H1 (cell line): ENCODE data around the gene MAGI1. TPM values are rescaled to one million over a fixed set of nuclear protein-coding genes. Genes with fewer than 3 reads are reported as not detected.

ENCODE experiments used
- CTCF ChIA-PET: fragments of 300-600 bp; sonication (Branson Sonifier 250); formaldehyde crosslinking; loops from one replicate; lab custom pipeline; 2021; ENCODE audit not compliant: partially characterized antibody; lab: Charles Lee
- POLR2A ChIA-PET: fragments of 300-600 bp; sonication (Branson Sonifier 250); formaldehyde crosslinking; loops from one replicate; lab custom pipeline; 2021; ENCODE audit warnings: inconsistent platforms; ENCODE audit not compliant: partially characterized antibody; lab: Charles Lee
- DNase-seq, 2 experiments: peaks; one replicate each; pipeline versions ENCODE4 v3.0.0 to v3.0.0-alpha.2; 2010 to 2022; ENCODE audit warnings: low spot score in 2 of 2, low read depth in 1 of 2, mixed read lengths in 1 of 2
- FAIRE-seq: peaks from 2 replicates; lab custom pipeline; 2011; peaks lifted over from hg19 to GRCh38; lab: Jason Lieb, UNC
- H2AFZ ChIP-seq: 2 replicates; pipeline ENCODE4 v1.8.1; 2012; ENCODE audit warnings: low read length, inconsistent platforms
- H2AK5ac ChIP-seq: 2 replicates; pipeline ENCODE4 v1.6.1; 2013; ENCODE audit warnings: low read depth, low read length
- H2BK120ac ChIP-seq: replicated peaks from 2 replicates; pipeline ENCODE3; 2013; ENCODE audit warnings: low read depth, low read length, inconsistent platforms
- H2BK12ac ChIP-seq: 2 replicates; pipeline ENCODE4 v1.6.1; 2013; ENCODE audit warnings: low read depth, low read length
- H2BK15ac ChIP-seq: 2 replicates; pipeline ENCODE4 v1.6.1; 2013; ENCODE audit warnings: low read length
- H2BK20ac ChIP-seq: 2 replicates; pipeline ENCODE4 v1.6.1; 2013; ENCODE audit warnings: low read length
- H2BK5ac ChIP-seq: 2 replicates; pipeline ENCODE4 v1.6.1; 2013; ENCODE audit warnings: low read depth, low read length
- H3K14ac ChIP-seq: 2 replicates; pipeline ENCODE4 v1.6.1; 2013; ENCODE audit warnings: inconsistent platforms; ENCODE audit not compliant: insufficient read length
- H3K18ac ChIP-seq: 2 replicates; pipeline ENCODE4 v1.6.1; 2013; ENCODE audit warnings: low read length; ENCODE audit errors: extremely low read depth
- H3K23ac ChIP-seq: 2 replicates; pipeline ENCODE4 v1.6.1; 2013; ENCODE audit warnings: inconsistent platforms; ENCODE audit not compliant: insufficient read length
- H3K23me2 ChIP-seq: 2 replicates; pipeline ENCODE4 v1.6.1; 2013; ENCODE audit warnings: low read depth, low read length
- H3K27ac ChIP-seq: 2 replicates; pipeline ENCODE4 v1.6.1; 2011; ENCODE audit warnings: low read depth, low read length, inconsistent platforms
- H3K27me3 ChIP-seq, 4 experiments: replicated peaks in 1 of 4; 1 replicate in 1 of 4; 2 replicates in 3 of 4; pipeline versions ENCODE4 v1.6.1 to v1.8.1; 2011 to 2013; ENCODE audit warnings: low read length in 3 of 4, mild to moderate bottlenecking in 3 of 4, inconsistent platforms in 2 of 4, mixed read lengths in 2 of 4, moderate library complexity in 1 of 4; ENCODE audit not compliant: control insufficient read depth in 3 of 4, insufficient read depth in 3 of 4; ENCODE audit errors: extremely low read depth in 1 of 4
- H3K36me3 ChIP-seq, 4 experiments: 2 replicates each; pipeline versions ENCODE4 v1.6.1 to v1.8.1; 2011 to 2013; ENCODE audit warnings: mild to moderate bottlenecking in 4 of 4, low read length in 3 of 4, moderate library complexity in 2 of 4, control low read depth in 1 of 4, inconsistent platforms in 1 of 4; ENCODE audit not compliant: insufficient read depth in 4 of 4, control insufficient read depth in 2 of 4
- H3K4ac ChIP-seq: replicated peaks from 2 replicates; pipeline ENCODE3; 2013; ENCODE audit warnings: low read length, low read depth, mixed read lengths, inconsistent platforms; ENCODE audit not compliant: insufficient read length
- H3K4me1 ChIP-seq, 4 experiments: replicated peaks in 1 of 4; 1 replicate in 1 of 4; 2 replicates in 3 of 4; pipeline versions ENCODE4 v1.6.1 to v1.8.1; 2011 to 2013; ENCODE audit warnings: low read length in 3 of 4, inconsistent platforms in 2 of 4, mixed read lengths in 1 of 4; ENCODE audit not compliant: insufficient read depth in 4 of 4, control insufficient read depth in 3 of 4
- H3K4me2 ChIP-seq, 2 experiments: 2 replicates each; pipeline versions ENCODE4 v1.6.1 to v1.8.1; 2011 to 2013; ENCODE audit warnings: low read depth in 2 of 2, low read length in 2 of 2, control low read depth in 1 of 2, inconsistent platforms in 1 of 2, mild to moderate bottlenecking in 1 of 2; ENCODE audit not compliant: insufficient read depth in 1 of 2
- H3K4me3 ChIP-seq, 4 experiments: fragments of 200-600, 300-600 bp in 1 of 4; sonication (generic), shearing (Covaris generic), sonication (Bioruptor Twin) in 1 of 4; 2 replicates each; pipeline versions ENCODE4 v1.5.1 to v1.8.1; 2011 to 2016; ENCODE audit warnings: low read length in 4 of 4, low read depth in 3 of 4, control low read depth in 2 of 4, inconsistent platforms in 2 of 4, mild to moderate bottlenecking in 2 of 4, mixed read lengths in 1 of 4, moderate library complexity in 1 of 4; ENCODE audit not compliant: insufficient read depth in 2 of 4; ENCODE audit errors: extremely low read depth in 1 of 4
- H3K56ac ChIP-seq: replicated peaks from 2 replicates; pipeline ENCODE3; 2013; ENCODE audit warnings: low read depth, mild to moderate bottlenecking, mixed read lengths, low read length, inconsistent platforms; ENCODE audit not compliant: insufficient read length
- H3K79me1 ChIP-seq: 2 replicates; pipeline ENCODE4 v1.6.1; 2013; ENCODE audit warnings: low read depth, low read length, control low read depth
- H3K79me2 ChIP-seq, 2 experiments: 2 replicates each; pipeline versions ENCODE4 v1.6.1 to v1.8.1; 2012 to 2013; ENCODE audit warnings: low read length in 2 of 2, mild to moderate bottlenecking in 2 of 2, inconsistent platforms in 1 of 2; ENCODE audit not compliant: insufficient read depth in 2 of 2, control insufficient read depth in 1 of 2
- H3K9ac ChIP-seq, 4 experiments: replicated peaks in 1 of 4; 1 replicate in 1 of 4; 2 replicates in 3 of 4; pipeline versions ENCODE4 v1.6.1 to v1.8.1; 2011 to 2013; ENCODE audit warnings: low read depth in 3 of 4, low read length in 3 of 4, control low read depth in 2 of 4, mild to moderate bottlenecking in 2 of 4, moderate library complexity in 2 of 4, inconsistent platforms in 1 of 4; ENCODE audit errors: extremely low read depth in 1 of 4
- H3K9me3 ChIP-seq, 2 experiments: 2 replicates each; pipeline versions ENCODE4 v1.6.1 to v1.8.1; 2012 to 2013; ENCODE audit warnings: mild to moderate bottlenecking in 2 of 2, moderate library complexity in 2 of 2, control low read depth in 1 of 2, inconsistent platforms in 1 of 2, low read depth in 1 of 2, low read length in 1 of 2, mixed read lengths in 1 of 2; ENCODE audit not compliant: insufficient read depth in 2 of 2
- H4K20me1 ChIP-seq, 2 experiments: replicated peaks in 1 of 2; 2 replicates each; pipeline versions ENCODE3 to v1.8.1; 2011 to 2013; ENCODE audit warnings: inconsistent platforms in 2 of 2, low read length in 2 of 2, mild to moderate bottlenecking in 1 of 2; ENCODE audit not compliant: insufficient read depth in 2 of 2, control insufficient read depth in 1 of 2
- H4K5ac ChIP-seq: 2 replicates; pipeline ENCODE4 v1.6.1; 2013; ENCODE audit warnings: low read length, low read depth, mixed read lengths, inconsistent platforms; ENCODE audit not compliant: insufficient read length
- H4K8ac ChIP-seq: 2 replicates; pipeline ENCODE4 v1.8.0; 2013; ENCODE audit warnings: mild to moderate bottlenecking, moderate library complexity, low read length, inconsistent platforms; ENCODE audit not compliant: insufficient read depth; ENCODE audit errors: extremely low read depth
- H4K91ac ChIP-seq: replicated peaks from 2 replicates; pipeline ENCODE3; 2013; ENCODE audit warnings: low read length, mixed read lengths, inconsistent platforms; ENCODE audit not compliant: insufficient read length
- EP300 ChIP-seq, 2 experiments: IDR thresholded peaks; 1 replicate in 1 of 2; 2 replicates in 1 of 2; pipeline ENCODE4 v1.6.1; 2011 to 2012; ENCODE audit warnings: low read depth in 2 of 2, low read length in 2 of 2, mild to moderate bottlenecking in 2 of 2, borderline replicate concordance in 1 of 2, inconsistent platforms in 1 of 2, moderate library complexity in 1 of 2
- FOSL1 ChIP-seq: IDR thresholded peaks from 2 replicates; pipeline ENCODE4 v1.6.1; 2011; ENCODE audit warnings: mild to moderate bottlenecking, low read depth, low read length, moderate library complexity; ENCODE audit not compliant: insufficient read depth
- RBBP5 ChIP-seq: IDR thresholded peaks from 2 replicates; pipeline ENCODE4 v1.7.1; 2012; ENCODE audit warnings: low read depth, mild to moderate bottlenecking, inconsistent platforms, low read length, moderate library complexity, borderline replicate concordance
- SIN3A ChIP-seq, 2 experiments: IDR thresholded peaks in 1 of 2; conservative IDR thresholded peaks in 1 of 2; 2 replicates each; pipeline ENCODE4 v1.6.1; 2011 to 2012; ENCODE audit warnings: low read length in 2 of 2, improper control_type of control experiment in 1 of 2, low read depth in 1 of 2, mild to moderate bottlenecking in 1 of 2
- SP1 ChIP-seq: IDR thresholded peaks from 2 replicates; pipeline ENCODE4 v1.6.1; 2011; ENCODE audit warnings: low read depth, low read length
- TAF7 ChIP-seq: optimal IDR thresholded peaks from 2 replicates; pipeline ENCODE3; 2011; ENCODE audit warnings: low read depth, mild to moderate bottlenecking, inconsistent platforms, low read length, moderate library complexity, borderline replicate concordance
- WGBS, 2 experiments: shearing (Covaris generic) in 1 of 2; methylation state at CpG; one replicate each; pipeline versions ENCODE4 v1.1.6 to v1.1.7; 2013 to 2015; ENCODE audit warnings: low lambda C conversion rate in 2 of 2, mixed read lengths in 2 of 2, inconsistent platforms in 1 of 2, low coverage in 1 of 2, missing lambda C conversion rate in 1 of 2; ENCODE audit not compliant: insufficient replicate concordance in 2 of 2, insufficient coverage in 1 of 2, insufficient read length in 1 of 2; ENCODE audit errors: extremely low coverage in 1 of 2, missing lambda C conversion rate in 1 of 2; 5-methylcytosine and 5-hydroxymethylcytosine counted together
- polyA plus RNA-seq, 7 experiments: library from polyadenylated mRNA; depleted of rRNA in 3 of 7; stranded (reverse) in 5 of 7; unstranded in 2 of 7; fragments of >200 nt in 5 of 7; fragments of 200-250 nt in 2 of 7; gene quantifications; 1 replicate in 5 of 7; 2 replicates in 1 of 7; 4 replicates in 1 of 7; pipeline versions ENCODE4 v1.2.1 to v1.2.3, GENCODE V29; 2011 to 2013; ENCODE audit warnings: missing spikeins in 2 of 7, mixed read lengths in 2 of 7
- total RNA-seq: library from RNA; stranded (reverse); fragmentation: NEBNext Ultra II Directional; extraction: Animal tissue kit (Norgen Biotek cat#: 25700); gene quantifications from 2 replicates; pipeline ENCODE4 v1.2.1, GENCODE V29; 2021
- TF ChIP-seq, protein P1 (sequence below): IDR thresholded peaks from 2 replicates; pipeline ENCODE4 v1.6.1; 2012; ENCODE audit warnings: inconsistent platforms
- TF ChIP-seq, protein P2 (sequence below): IDR thresholded peaks from 2 replicates; pipeline ENCODE4 v1.6.1; 2011; ENCODE audit warnings: low read depth, mild to moderate bottlenecking, low read length; ENCODE audit not compliant: insufficient read depth
- TF ChIP-seq, protein P3 (sequence below), 3 experiments: IDR thresholded peaks; 1 replicate in 2 of 3; 2 replicates in 1 of 3; pipeline versions ENCODE4 v1.5.1 to v1.6.1; 2011; ENCODE audit warnings: low read length in 3 of 3, mild to moderate bottlenecking in 3 of 3, inconsistent platforms in 2 of 3, low read depth in 1 of 3, moderate library complexity in 1 of 3; ENCODE audit not compliant: insufficient read depth in 1 of 3; ENCODE audit errors: control extremely low read depth in 1 of 3

The MAGI1 gene
- total and polyA plus RNA-seq, 2 of the 8 experiments (the other 6 are each of a cell fraction or from before 2014, with no cell fraction given), result 19.8 to 78.0 TPM

DNA sequence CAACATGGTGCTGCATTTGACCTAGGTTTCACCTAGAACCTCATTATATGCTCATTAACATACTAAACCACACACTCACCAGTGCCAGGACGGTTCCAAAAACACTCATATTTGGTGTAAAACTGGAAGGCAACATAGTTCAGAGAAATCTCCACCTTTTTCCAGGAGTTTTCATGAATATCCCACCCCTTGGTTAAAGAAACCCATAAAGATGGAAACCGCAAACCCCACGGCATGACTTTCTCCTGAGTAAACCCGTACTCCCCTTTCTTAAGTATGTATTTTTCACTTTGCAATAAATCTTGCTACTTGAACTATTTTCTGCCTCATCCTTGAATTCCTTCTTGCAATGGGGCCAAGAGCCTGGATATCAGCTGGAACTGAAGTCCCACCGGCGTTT lies 379.3 kb downstream of the MAGI1 start:
- Histone ChIP-seq H2BK5ac (no peak overlapping the region), H2AK5ac (no peak overlapping the region), H2AFZ (no peak overlapping the region), H3K4me2 (no peak overlapping the region), H3K14ac (no peak overlapping the region), H3K27me3 (no peaks in the 10 kb centered on the region), H4K91ac (no peak overlapping the region), H3K56ac (no peak overlapping the region), H3K4ac (no peak overlapping the region), H2BK120ac (no peak overlapping the region), H4K5ac (no peak overlapping the region), H2BK12ac (no peak overlapping the region), H3K23me2 (no peaks in the 10 kb centered on the region), H3K79me2 (peaks cover 0 to 8% of the 10 kb centered on the region in 2 experiments; a peak in 1 of 4 replicates), H3K9me3 (no peaks in the 10 kb centered on the region), H3K9ac (no peak overlapping the region), H4K20me1 (no peaks in the 10 kb centered on the region), H3K4me1 (peaks cover 0 to 7% (median 4%) of the 10 kb centered on the region in 4 experiments; a peak in 3 of 7 replicates), H2BK15ac (no peak overlapping the region), H3K36me3 (no peaks in the 10 kb centered on the region), H3K27ac (no peak overlapping the region), H3K79me1 (no peaks in the 10 kb centered on the region), H3K4me3 (no peak overlapping the region), H2BK20ac (no peak overlapping the region), H4K8ac (no peak overlapping the region), H3K18ac (no peak overlapping the region), H3K23ac (no peak overlapping the region)
- no peak for FAIRE-seq
- POLR2A ChIA-PET, result no interaction called here
- CTCF ChIA-PET, result interaction anchor here (0.7 to 1.2 kb wide), 2 partner anchors 14 to 28 kb away, joined by 3 to 4 read pairs; no protein-coding TSS in a partner anchor
- DNase-seq, result no peak
- WGBS, 2 experiments, result 91% methylated on average over 6 of the region's 6 CpGs; no CpG with 5 or more reads in 1 of the 2 experiments
- TF ChIP-seq, protein P1, sequence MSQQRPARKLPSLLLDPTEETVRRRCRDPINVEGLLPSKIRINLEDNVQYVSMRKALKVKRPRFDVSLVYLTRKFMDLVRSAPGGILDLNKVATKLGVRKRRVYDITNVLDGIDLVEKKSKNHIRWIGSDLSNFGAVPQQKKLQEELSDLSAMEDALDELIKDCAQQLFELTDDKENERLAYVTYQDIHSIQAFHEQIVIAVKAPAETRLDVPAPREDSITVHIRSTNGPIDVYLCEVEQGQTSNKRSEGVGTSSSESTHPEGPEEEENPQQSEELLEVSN, result no peak
- TF ChIP-seq EP300 (IDR thresholded peaks at IDR 0.05; ENCODE audit: borderline replicate concordance in 1 of 2, low read depth in 2 of 2, low read length in 2 of 2) (no peak), SP1 (no peak), RBBP5 (no peak), FOSL1 (no peak), SIN3A (conservative IDR thresholded peaks at IDR 0.05 in 1 of 2, IDR thresholded peaks at IDR 0.05 in 1 of 2; ENCODE audit: low read depth in 1 of 2, low read length in 2 of 2) (no peak), TAF7 (no peak)
- TF ChIP-seq, protein P2, sequence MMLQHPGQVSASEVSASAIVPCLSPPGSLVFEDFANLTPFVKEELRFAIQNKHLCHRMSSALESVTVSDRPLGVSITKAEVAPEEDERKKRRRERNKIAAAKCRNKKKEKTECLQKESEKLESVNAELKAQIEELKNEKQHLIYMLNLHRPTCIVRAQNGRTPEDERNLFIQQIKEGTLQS, result no peak
- TF ChIP-seq, protein P3, sequence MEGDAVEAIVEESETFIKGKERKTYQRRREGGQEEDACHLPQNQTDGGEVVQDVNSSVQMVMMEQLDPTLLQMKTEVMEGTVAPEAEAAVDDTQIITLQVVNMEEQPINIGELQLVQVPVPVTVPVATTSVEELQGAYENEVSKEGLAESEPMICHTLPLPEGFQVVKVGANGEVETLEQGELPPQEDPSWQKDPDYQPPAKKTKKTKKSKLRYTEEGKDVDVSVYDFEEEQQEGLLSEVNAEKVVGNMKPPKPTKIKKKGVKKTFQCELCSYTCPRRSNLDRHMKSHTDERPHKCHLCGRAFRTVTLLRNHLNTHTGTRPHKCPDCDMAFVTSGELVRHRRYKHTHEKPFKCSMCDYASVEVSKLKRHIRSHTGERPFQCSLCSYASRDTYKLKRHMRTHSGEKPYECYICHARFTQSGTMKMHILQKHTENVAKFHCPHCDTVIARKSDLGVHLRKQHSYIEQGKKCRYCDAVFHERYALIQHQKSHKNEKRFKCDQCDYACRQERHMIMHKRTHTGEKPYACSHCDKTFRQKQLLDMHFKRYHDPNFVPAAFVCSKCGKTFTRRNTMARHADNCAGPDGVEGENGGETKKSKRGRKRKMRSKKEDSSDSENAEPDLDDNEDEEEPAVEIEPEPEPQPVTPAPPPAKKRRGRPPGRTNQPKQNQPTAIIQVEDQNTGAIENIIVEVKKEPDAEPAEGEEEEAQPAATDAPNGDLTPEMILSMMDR (IDR thresholded peaks at IDR 0.05; ENCODE audit: control extremely low read depth in 1 of 3, insufficient read depth in 1 of 3, low read depth in 1 of 3, low read length in 3 of 3), result no peak
